IMR-90 (cell line): ENCODE measurements around the gene SLC25A44.

Experiments used
- FOS ChIP-seq: fragments of 150-350 bp; IDR thresholded peaks from 2 replicates; pipeline ENCODE4 v1.6.1; 2016; ENCODE audit warnings: low read depth, low read length
- MXI1 ChIP-seq: IDR thresholded peaks from 2 replicates; pipeline ENCODE4 v1.6.1; 2012; ENCODE audit warnings: low read depth, mild to moderate bottlenecking, low read length, moderate library complexity, borderline replicate concordance
- POLR2A ChIP-seq: IDR thresholded peaks from 2 replicates; pipeline ENCODE4 v1.6.1; 2012; ENCODE audit warnings: mild to moderate bottlenecking, low read depth, low read length
- RAD21 ChIP-seq: IDR thresholded peaks from 2 replicates; pipeline ENCODE4 v1.6.1; 2012; ENCODE audit warnings: low read length, improper control_type of control experiment
- RCOR1 ChIP-seq: IDR thresholded peaks from 2 replicates; pipeline ENCODE4 v1.6.1; 2012; ENCODE audit warnings: mild to moderate bottlenecking, low read length, improper control_type of control experiment; ENCODE audit not compliant: insufficient replicate concordance
- RFX5 ChIP-seq: IDR thresholded peaks from 2 replicates; pipeline ENCODE4 v1.8.0; 2012; ENCODE audit warnings: low read depth, mild to moderate bottlenecking, low read length, moderate library complexity
- TF ChIP-seq, protein P1 (sequence below): conservative IDR thresholded peaks from 2 replicates; pipeline ENCODE4 v1.5.1; 2012; ENCODE audit warnings: mild to moderate bottlenecking, low read depth, low read length, improper control_type of control experiment
- TF ChIP-seq, protein P2 (sequence below): fragments of 150-350 bp; IDR thresholded peaks from 2 replicates; pipeline ENCODE4 v1.6.1; 2016; ENCODE audit warnings: low read depth, mild to moderate bottlenecking, low read length, moderate library complexity, borderline replicate concordance

DNA sequence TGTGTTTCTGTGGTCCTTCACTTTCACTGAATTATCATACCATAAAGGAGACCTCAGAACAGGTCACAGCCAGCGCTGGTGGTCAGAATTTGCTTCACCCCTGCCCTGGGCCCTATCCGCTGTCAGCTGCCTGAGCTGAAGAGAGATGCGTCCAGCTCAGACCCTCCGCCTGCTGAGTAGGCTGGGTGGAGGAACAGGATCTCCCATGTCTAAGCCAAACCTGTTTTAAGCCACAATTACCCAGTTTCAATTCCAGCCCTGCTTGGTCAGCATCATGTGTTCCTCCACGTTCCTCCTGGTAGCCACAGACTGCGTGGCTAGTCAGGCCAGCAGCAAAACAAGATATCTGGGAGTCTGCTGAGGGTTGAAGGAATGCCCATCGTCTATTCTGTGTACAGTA is 34.6 kb downstream of the SLC25A44 start:
- TF ChIP-seq, protein P1, sequence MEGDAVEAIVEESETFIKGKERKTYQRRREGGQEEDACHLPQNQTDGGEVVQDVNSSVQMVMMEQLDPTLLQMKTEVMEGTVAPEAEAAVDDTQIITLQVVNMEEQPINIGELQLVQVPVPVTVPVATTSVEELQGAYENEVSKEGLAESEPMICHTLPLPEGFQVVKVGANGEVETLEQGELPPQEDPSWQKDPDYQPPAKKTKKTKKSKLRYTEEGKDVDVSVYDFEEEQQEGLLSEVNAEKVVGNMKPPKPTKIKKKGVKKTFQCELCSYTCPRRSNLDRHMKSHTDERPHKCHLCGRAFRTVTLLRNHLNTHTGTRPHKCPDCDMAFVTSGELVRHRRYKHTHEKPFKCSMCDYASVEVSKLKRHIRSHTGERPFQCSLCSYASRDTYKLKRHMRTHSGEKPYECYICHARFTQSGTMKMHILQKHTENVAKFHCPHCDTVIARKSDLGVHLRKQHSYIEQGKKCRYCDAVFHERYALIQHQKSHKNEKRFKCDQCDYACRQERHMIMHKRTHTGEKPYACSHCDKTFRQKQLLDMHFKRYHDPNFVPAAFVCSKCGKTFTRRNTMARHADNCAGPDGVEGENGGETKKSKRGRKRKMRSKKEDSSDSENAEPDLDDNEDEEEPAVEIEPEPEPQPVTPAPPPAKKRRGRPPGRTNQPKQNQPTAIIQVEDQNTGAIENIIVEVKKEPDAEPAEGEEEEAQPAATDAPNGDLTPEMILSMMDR, result no peak
- TF ChIP-seq POLR2A (no peak), MXI1 (no peak), RFX5 (no peak), RAD21 (no peak), RCOR1 (no peak), FOS (no peak)
- TF ChIP-seq, protein P2, sequence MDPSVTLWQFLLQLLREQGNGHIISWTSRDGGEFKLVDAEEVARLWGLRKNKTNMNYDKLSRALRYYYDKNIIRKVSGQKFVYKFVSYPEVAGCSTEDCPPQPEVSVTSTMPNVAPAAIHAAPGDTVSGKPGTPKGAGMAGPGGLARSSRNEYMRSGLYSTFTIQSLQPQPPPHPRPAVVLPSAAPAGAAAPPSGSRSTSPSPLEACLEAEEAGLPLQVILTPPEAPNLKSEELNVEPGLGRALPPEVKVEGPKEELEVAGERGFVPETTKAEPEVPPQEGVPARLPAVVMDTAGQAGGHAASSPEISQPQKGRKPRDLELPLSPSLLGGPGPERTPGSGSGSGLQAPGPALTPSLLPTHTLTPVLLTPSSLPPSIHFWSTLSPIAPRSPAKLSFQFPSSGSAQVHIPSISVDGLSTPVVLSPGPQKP, result no peak
